GM12878 (cell line): ENCODE results near the gene USP36. TPM values are rescaled to one million over a fixed set of nuclear protein-coding genes. Genes with fewer than 3 reads are reported as not detected.

Experiments used
- ATF2 ChIP-seq: IDR thresholded peaks from 2 replicates; pipeline ENCODE4 v1.6.1; 2012; ENCODE audit warnings: low read length, inconsistent platforms
- CREB1 ChIP-seq: IDR thresholded peaks from 2 replicates; pipeline ENCODE4 v1.6.1; 2012; ENCODE audit warnings: low read depth, mild to moderate bottlenecking, inconsistent platforms
- DPF2 ChIP-seq: fragments of 450-650 bp; IDR thresholded peaks from 2 replicates; pipeline ENCODE4 v1.6.1; 2017; ENCODE audit warnings: mild to moderate bottlenecking
- EP300 ChIP-seq, 2 experiments: fragments of 150-350 bp in 1 of 2; IDR thresholded peaks; 2 replicates each; pipeline ENCODE4 v1.6.1; 2011 to 2012; ENCODE audit warnings: low read depth in 2 of 2, low read length in 2 of 2, borderline replicate concordance in 1 of 2, improper control_type of control experiment in 1 of 2, inconsistent platforms in 1 of 2; ENCODE audit not compliant: control insufficient read depth in 1 of 2
- MXI1 ChIP-seq: fragments of 150-350 bp; IDR thresholded peaks from 2 replicates; pipeline ENCODE4 v1.6.1; 2011; ENCODE audit warnings: low read depth, mild to moderate bottlenecking, inconsistent platforms, low read length, improper control_type of control experiment
- NFIC ChIP-seq: IDR thresholded peaks from 2 replicates; pipeline ENCODE4 v1.6.1; 2012; ENCODE audit warnings: low read depth, mild to moderate bottlenecking, inconsistent platforms, low read length, moderate library complexity
- RAD51 ChIP-seq: fragments of 450-650 bp; IDR thresholded peaks from 2 replicates; pipeline ENCODE4 v1.6.1; 2016; ENCODE audit warnings: moderate library complexity, mild to moderate bottlenecking, inconsistent platforms
- SMC3 ChIP-seq: IDR thresholded peaks from 2 replicates; pipeline ENCODE4 v1.6.1; 2011; ENCODE audit warnings: low read length, improper control_type of control experiment, borderline replicate concordance
- TARDBP ChIP-seq: IDR thresholded peaks from 2 replicates; pipeline ENCODE4 v1.6.1; 2016; ENCODE audit warnings: borderline replicate concordance
- polyA plus RNA-seq, 11 experiments: library from polyadenylated mRNA; depleted of rRNA in 4 of 11; unstranded in 6 of 11; stranded (reverse) in 5 of 11; fragments of >200 nt; fragmentation: Nextera tagmentation in 4 of 11; fragmentation: Illumina TruSeq in 1 of 11; extraction: Ambion mirVana in 4 of 11; extraction: Trizol in 1 of 11; gene quantifications; 1 replicate in 1 of 11; 2 replicates in 10 of 11; pipeline versions ENCODE4 v1.2.1 to v1.2.3, GENCODE V29; 2011 to 2016; ENCODE audit warnings: inconsistent platforms in 2 of 11, missing spikeins in 2 of 11, low read depth in 1 of 11
- total RNA-seq, 4 experiments: library from RNA; depleted of rRNA in 3 of 4; stranded (reverse); fragments of >200 nt in 3 of 4; fragmentation: Illumina TruSeq in 1 of 4; extraction: Trizol in 1 of 4; gene quantifications; 2 replicates each; pipeline versions ENCODE4 v1.2.1 to v1.2.3, GENCODE V29; 2013 to 2021

Gene USP36
- total and polyA plus RNA-seq, 10 of the 15 experiments (the other 5 are each of a cell fraction or from before 2014, with no cell fraction given): 7.2 to 65.7 (median 33.6) TPM

- TF ChIP-seq NFIC (0 out of 2 replicates have a peak, but pooled peaks have one; percentile 24), DPF2 (0 out of 2 replicates have a peak, but pooled peaks have one; percentile 30), ATF2 (0 out of 2 replicates have a peak, but pooled peaks have one; percentile 10), MXI1 (peak; percentile 93), SMC3 (peak; percentile 3; the same call in 1 of the 2 replicates), EP300 (IDR thresholded peaks at IDR 0.05; ENCODE audit: borderline replicate concordance in 1 of 2, control insufficient read depth in 1 of 2, low read depth in 2 of 2, low read length in 2 of 2) (peak in 1 of 2 experiments; percentile 70; a peak in 1 of 4 replicates), RAD51 (peak; percentile 22; the same call in 1 of the 2 replicates), TARDBP (no peak), CREB1 (0 out of 2 replicates have a peak, but pooled peaks have one; percentile 7)
Measured at GRCh38 chr17:78759203-78759968, 81.2 kb downstream of the USP36 start (continued).
